ENCODE measurements around the gene SEPTIN6. TPM values are rescaled to one million over a fixed set of nuclear protein-coding genes. Genes with fewer than 3 reads are reported as not detected.

The SEPTIN6 gene
- total and polyA plus RNA-seq, 2 of the 13 experiments (the other 11 are each of a cell fraction or from before 2014, with no cell fraction given): 21.7 to 38.3 TPM

GRCh38 chrX:119688911-119689321, 4.1 kb downstream of the SEPTIN6 start:
- WGBS (ENCODE audit: low lambda C conversion rate): 100% methylated on average over 2 of the region's 4 CpGs
- TF ChIP-seq HNF1A (IDR thresholded peaks at IDR 0.05; ENCODE audit: low read depth) (no peak), HNF1A (CRISPR knock-in tag; IDR thresholded peaks at IDR 0.05; ENCODE audit: borderline replicate concordance) (no peak), ZKSCAN1 (IDR thresholded peaks at IDR 0.05; ENCODE audit: low read length) (no peak), ZNF547 (CRISPR knock-in tag; IDR thresholded peaks at IDR 0.05) (no peak), CENPT (CRISPR knock-in tag; IDR thresholded peaks at IDR 0.05; ENCODE audit: low read depth) (no peak), SRSF9 (IDR thresholded peaks at IDR 0.05; ENCODE audit: borderline replicate concordance, insufficient read depth, low read depth, low read length, poor library complexity, severe bottlenecking) (no peak), ZNF720 (CRISPR knock-in tag; IDR thresholded peaks at IDR 0.05) (no peak), POGK (CRISPR knock-in tag; conservative IDR thresholded peaks at IDR 0.05) (no peak), GZF1 (CRISPR knock-in tag; IDR thresholded peaks at IDR 0.05) (no peak), RFX5 (IDR thresholded peaks at IDR 0.05; ENCODE audit: low read depth, low read length) (no peak), ZGPAT (CRISPR knock-in tag; IDR thresholded peaks at IDR 0.05) (no peak), SRF (IDR thresholded peaks at IDR 0.05; ENCODE audit: low read depth, low read length) (no peak), CBX2 (IDR thresholded peaks at IDR 0.05; ENCODE audit: low read depth, low read length) (no peak), CBX2 (CRISPR knock-in tag; IDR thresholded peaks at IDR 0.05; ENCODE audit: low read depth) (no peak), PAX8 (CRISPR knock-in tag; IDR thresholded peaks at IDR 0.05; ENCODE audit: borderline replicate concordance) (no peak), MATR3 (CRISPR knock-in tag; IDR thresholded peaks at IDR 0.05) (no peak), GATAD2A (CRISPR knock-in tag; IDR thresholded peaks at IDR 0.05) (no peak), ETV5 (CRISPR knock-in tag; IDR thresholded peaks at IDR 0.05; ENCODE audit: borderline replicate concordance) (no peak), BHLHE40 (IDR thresholded peaks at IDR 0.05; ENCODE audit: low read length) (no peak), ZNF446 (CRISPR knock-in tag; IDR thresholded peaks at IDR 0.05) (no peak), ZNF773 (CRISPR knock-in tag; IDR thresholded peaks at IDR 0.05; ENCODE audit: borderline replicate concordance) (no peak)

More at GRCh38 chrX:119688911-119689321, 4.1 kb downstream of the SEPTIN6 start:
- Histone ChIP-seq H3K9ac (ENCODE audit: insufficient read depth, low read depth, low read length) (no peak overlapping the region), H3K4me1 (ENCODE audit: insufficient read depth, low read length) (peaks cover 20% of the 10 kb centered on the region), H4K20me1 (ENCODE audit: insufficient read depth, low read length) (no peaks in the 10 kb centered on the region), H3K4me2 (ENCODE audit: low read depth, low read length) (no peak overlapping the region), H3K27ac (ENCODE audit: extremely low read length, insufficient read depth, low read length) (no peak overlapping the region), H3K9me3 (ENCODE audit: low read length) (no peaks in the 10 kb centered on the region), H3K36me3 (replicated peaks in 1 of 2; ENCODE audit: control insufficient read depth in 1 of 2, insufficient read depth in 2 of 2, low read length in 2 of 2) (no peaks in the 10 kb centered on the region), H2AFZ (ENCODE audit: low read length) (no peak overlapping the region), H3K4me3 (replicated peaks in 1 of 3; ENCODE audit: insufficient read depth in 1 of 3, low read depth in 2 of 3, low read length in 3 of 3) (no peak overlapping the region), H3K27me3 (ENCODE audit: control insufficient read depth in 1 of 2, insufficient read depth in 2 of 2, low read length in 2 of 2) (no peaks in the 10 kb centered on the region), H3K79me2 (ENCODE audit: insufficient read depth, low read length) (peaks cover 26% of the 10 kb centered on the region)
- POLR2A ChIA-PET: no interaction called here
- BruUV-seq (replicated peaks): no TSS peak
- ATAC-seq (no peak), FAIRE-seq (no peak), DNase-seq (ENCODE audit: low spot score) (no peak)
- intact Hi-C loops (cut with micrococcal nuclease; ENCODE audit: unreplicated experiment): no loop called here
- CTCF ChIA-PET (ENCODE audit: low intra/inter-chr PET ratio, low total read pairs): no interaction called here
- in situ Hi-C loops (cut with HindIII; ENCODE audit: extremely low pct_ligation_motif_present, low pct_unique_long_range_greater_than_20kb): no loop called here

Measured in HepG2 (cell line).